Lower leg skin (tissue), 4 donors: ENCODE measurements around the gene NF1. TPM values are rescaled to one million over a fixed set of nuclear protein-coding genes. Genes with fewer than 3 reads are reported as not detected.
A peak's percentile ranks its signal among the peaks of the same experiment; 100 is the strongest.

Experiments used
- DNase-seq, 2 donors: peaks; one replicate each; pipeline ENCODE4 v3.0.0-alpha.2; 2019; ENCODE audit warnings: low spot score in 2 of 2
- H3K4me3 ChIP-seq: fragments of 200-600 bp; sonication (generic); 2 replicates; pipeline ENCODE4 v1.5.1; 2017; ENCODE audit warnings: mild to moderate bottlenecking, low read depth; ENCODE audit not compliant: poor library complexity, severe bottlenecking
- POLR2A ChIP-seq, 2 donors: fragments of 450-650 bp; IDR thresholded peaks; one replicate each; pipeline ENCODE4 v1.6.1; 2016 to 2017; ENCODE audit warnings: antibody characterized with exemption in 2 of 2, mild to moderate bottlenecking in 1 of 2, moderate library complexity in 1 of 2
- WGBS, 2 donors: methylation state at CpG; one replicate each; pipeline ENCODE4 v1.1.5; 2018; 5-methylcytosine and 5-hydroxymethylcytosine counted together
- intact Hi-C: fragments of 100-400 bp; cut with DNase I; formaldehyde crosslinking; loops from one replicate; pipeline ENCODE4 v1.15.0; 2023; ENCODE audit warnings: low total_unique reads
- total RNA-seq, 4 donors: library from RNA; depleted of rRNA; stranded (reverse); fragments of >200 nt; gene quantifications; one replicate each; pipeline ENCODE4 v1.1.0, GENCODE V29; 2016
- TF ChIP-seq, protein P1 (sequence below), 3 donors: fragments of 450-650 bp; IDR thresholded peaks; one replicate each; pipeline ENCODE4 v1.5.1; 2016; ENCODE audit warnings: antibody characterized with exemption in 3 of 3, mild to moderate bottlenecking in 3 of 3, moderate library complexity in 2 of 3

The NF1 gene
- total RNA-seq, 4 donors from 2014 or later, result 27.5 to 48.6 (median 34.3) TPM

DNA sequence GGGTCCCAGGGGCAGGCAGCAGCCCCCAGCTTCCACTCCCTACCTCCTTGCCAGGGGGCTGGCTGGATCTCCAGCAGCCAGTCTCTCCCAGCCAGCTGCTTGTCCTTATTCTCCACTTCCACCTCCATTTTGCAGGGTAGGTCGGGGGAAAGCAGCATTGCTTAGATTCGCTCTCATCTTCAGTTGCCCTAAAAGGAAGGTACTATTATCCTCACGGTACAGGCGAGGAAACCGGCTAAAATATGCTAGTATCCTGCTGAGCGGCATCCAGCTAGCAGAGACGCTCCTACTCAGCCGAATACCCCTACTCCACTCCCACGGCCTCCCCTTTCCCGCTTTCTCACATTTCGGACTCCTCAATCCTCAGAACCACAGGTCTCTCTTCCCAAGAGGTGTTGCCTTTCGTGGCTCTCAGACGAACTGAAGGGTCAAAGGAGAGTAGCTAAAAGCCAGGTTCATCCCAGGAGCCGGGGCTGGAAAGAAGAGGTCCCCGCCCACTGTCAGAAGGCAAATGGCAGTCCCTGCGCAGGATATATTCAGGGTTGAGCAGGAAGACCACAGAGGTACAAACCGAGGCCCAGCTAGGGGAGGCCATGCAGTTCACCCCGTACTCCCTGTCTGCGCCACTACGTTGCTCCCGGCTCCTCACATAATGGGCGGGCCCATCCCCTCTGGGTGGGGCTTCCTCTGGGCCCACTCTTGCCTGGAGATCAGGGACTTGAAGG, 295.0 kb downstream of the NF1 start:
- 66 to 70% methylated on average over 22 of the region's 22 CpGs for WGBS, 2 donors

DNA sequence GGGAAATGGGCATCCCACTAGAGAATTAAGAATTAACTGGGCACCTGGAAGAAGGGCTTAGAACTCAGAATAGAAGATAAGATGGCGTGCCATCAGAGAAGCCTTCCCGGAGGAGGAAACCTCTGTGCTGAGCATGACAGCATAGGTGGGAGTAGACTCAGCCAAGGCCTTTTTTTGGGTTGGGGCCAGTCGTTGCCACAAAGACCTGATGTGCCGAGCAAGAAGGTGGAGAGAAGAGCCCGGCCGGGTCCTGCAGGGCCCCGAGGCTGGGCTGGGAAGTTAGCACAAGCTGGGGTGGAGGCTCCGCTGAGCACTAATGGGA, 295.6 kb downstream of the NF1 start:
- H3K4me3 ChIP-seq, result no peak overlapping the region
- peak in 1 of 2 donors; percentile 6 for DNase-seq
- TF ChIP-seq POLR2A (IDR thresholded peaks at IDR 0.05), result no peak
- TF ChIP-seq, protein P1, sequence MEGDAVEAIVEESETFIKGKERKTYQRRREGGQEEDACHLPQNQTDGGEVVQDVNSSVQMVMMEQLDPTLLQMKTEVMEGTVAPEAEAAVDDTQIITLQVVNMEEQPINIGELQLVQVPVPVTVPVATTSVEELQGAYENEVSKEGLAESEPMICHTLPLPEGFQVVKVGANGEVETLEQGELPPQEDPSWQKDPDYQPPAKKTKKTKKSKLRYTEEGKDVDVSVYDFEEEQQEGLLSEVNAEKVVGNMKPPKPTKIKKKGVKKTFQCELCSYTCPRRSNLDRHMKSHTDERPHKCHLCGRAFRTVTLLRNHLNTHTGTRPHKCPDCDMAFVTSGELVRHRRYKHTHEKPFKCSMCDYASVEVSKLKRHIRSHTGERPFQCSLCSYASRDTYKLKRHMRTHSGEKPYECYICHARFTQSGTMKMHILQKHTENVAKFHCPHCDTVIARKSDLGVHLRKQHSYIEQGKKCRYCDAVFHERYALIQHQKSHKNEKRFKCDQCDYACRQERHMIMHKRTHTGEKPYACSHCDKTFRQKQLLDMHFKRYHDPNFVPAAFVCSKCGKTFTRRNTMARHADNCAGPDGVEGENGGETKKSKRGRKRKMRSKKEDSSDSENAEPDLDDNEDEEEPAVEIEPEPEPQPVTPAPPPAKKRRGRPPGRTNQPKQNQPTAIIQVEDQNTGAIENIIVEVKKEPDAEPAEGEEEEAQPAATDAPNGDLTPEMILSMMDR (IDR thresholded peaks at IDR 0.05), result no peak
- intact Hi-C loops, result no loop called here
- 77 to 88% methylated on average over 8 of the region's 8 CpGs for WGBS, 2 donors

More for the DNA sequence above, 295.0 kb downstream of the NF1 start:
- intact Hi-C loops, result no loop called here
- no peak for TF ChIP-seq POLR2A (IDR thresholded peaks at IDR 0.05)
- TF ChIP-seq, protein P1 (IDR thresholded peaks at IDR 0.05), result no peak
- DNase-seq, result peak; percentile 8 to 62
- no peak overlapping the region for H3K4me3 ChIP-seq

DNA sequence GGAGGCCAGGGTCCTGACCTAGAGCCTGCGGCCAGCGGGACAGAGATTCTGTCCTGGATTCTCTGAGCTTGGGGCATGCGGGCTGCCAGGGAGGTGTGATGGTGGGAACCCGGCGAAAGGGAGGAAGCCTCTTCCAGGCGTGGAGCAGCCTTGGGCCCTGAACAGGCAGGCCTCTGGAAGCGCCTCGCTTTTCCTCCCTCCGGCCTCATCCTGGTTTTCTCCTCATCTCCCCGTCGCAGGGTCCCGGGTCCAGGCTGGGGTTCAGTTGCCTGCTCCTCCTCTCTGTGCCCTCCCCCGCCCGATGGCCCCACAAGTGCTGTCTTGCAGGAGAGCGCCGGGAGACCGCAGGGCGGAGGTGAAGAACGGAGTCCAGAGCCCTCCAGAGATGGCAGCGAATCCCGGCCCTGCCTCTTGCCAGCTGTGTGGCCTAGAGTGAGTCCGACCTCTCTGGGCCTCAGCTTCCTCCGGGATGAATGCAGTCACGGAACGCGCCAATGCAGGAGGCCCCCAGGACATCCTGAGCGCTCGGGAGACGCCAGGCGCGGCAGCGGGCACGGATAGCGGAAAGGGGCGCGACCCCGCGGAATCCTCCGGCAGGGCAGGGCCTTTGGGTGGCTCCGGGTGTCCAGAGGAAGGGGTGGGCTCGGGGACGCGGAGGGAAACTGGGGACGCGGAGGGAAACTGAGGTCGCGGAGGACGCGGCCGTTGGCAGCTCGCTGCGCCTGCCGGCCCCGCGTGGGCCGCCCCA, 296.1 kb downstream of the NF1 start:
- peak; percentile 13 to 84 for DNase-seq
- 23 to 58% methylated on average over 9 to 37 of the region's 56 CpGs for WGBS, 2 donors
- intact Hi-C loops, result no loop called here
- no peak for TF ChIP-seq POLR2A (IDR thresholded peaks at IDR 0.05)
- TF ChIP-seq, protein P1 (IDR thresholded peaks at IDR 0.05), result no peak
- no peak overlapping the region for H3K4me3 ChIP-seq

DNA sequence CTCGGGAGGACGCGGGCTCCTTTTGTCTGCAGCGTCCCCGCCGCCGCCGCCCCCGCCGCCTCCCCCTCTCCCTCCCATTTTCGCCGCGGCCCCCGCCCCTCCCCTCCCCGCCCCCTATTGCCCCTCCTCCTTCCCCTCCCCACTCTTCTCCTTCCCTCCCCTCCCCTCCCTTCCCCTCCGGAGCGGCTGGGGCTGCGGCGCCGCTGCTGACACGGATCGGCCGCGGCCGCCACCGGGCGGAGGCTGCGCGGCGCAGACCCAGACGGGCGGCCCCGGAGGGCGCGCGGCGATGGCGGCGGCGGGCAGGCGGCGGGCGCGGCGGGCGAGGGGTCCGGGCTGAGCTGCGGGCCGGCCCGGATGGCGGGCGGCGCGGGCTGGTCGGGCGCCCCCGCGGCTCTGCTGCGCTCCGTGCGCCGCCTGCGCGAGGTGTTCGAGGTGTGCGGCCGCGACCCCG, 296.7 kb downstream of the NF1 start, which contains the start of gene RAB11FIP4:
Gene RAB11FIP4, plus strand, starts transcription at position 180 of the 454 bp plus-strand sequence. Its CDS starts 178 bp downstream, at position 358.
- 0% methylated on average over 6 of the region's 69 CpGs; no CpG with 5 or more reads in 1 of the 2 donors for WGBS, 2 donors
- intact Hi-C loops, result no loop called here
- DNase-seq, result peak; percentile 5 to 77
- TF ChIP-seq, protein P1 (IDR thresholded peaks at IDR 0.05), result no peak
- TF ChIP-seq POLR2A (IDR thresholded peaks at IDR 0.05), result no peak
- peak within 1 kb of the TSS; percentile 7 for H3K4me3 ChIP-seq

DNA sequence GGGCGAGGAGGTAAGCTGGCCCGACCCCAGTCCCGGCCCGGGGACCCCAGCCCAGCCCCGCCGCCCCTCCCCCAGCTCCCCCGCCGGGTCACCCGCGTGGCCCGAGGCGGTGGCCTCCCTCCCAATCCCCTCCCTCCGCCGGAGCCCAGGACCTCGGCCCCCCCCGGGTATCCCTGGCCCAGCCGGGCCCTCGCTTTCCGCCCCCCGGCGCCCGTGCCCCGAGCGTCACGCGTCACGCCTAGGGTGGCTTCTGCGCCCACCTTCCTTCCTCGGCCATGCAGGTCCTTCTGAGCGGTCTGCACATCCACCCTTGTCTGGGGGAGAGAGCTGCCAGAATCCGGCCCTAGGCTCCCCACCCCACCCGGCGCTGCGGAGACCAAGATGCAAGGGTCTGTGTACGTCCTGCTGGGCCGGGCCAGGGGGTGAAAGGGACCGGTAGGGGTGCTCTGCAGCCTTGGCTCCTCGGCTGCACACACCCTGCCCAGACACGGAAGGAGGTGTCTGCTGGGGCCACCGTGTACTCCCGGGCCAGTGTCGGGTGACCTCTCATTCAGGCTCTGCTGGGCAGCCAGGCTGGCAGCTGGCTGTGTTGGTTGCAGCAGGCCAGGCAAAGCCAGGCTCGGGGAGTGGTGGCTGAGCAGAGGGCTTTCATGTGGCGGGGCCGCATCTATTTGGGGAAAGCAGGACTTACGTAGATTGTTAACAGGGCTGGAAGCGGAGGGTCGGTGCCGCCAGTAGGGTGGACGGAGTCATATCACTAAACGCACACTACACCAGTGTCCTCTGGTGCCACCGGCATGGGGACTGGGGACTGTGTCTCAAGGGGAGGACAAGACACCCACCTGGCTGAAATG, 297.5 kb downstream of the NF1 start:
- no peak for TF ChIP-seq POLR2A (IDR thresholded peaks at IDR 0.05)
- TF ChIP-seq, protein P1 (IDR thresholded peaks at IDR 0.05), result no peak
- WGBS, 2 donors, result 27 to 44% methylated on average over 21 to 22 of the region's 52 CpGs
- intact Hi-C loops, result no loop called here
- peak overlapping the region; percentile 7 for H3K4me3 ChIP-seq
- peak in 1 of 2 donors; percentile 83 for DNase-seq
